ENCODE results near the gene SLC19A1. TPM values are rescaled to one million over a fixed set of nuclear protein-coding genes. Genes with fewer than 3 reads are reported as not detected.

The SLC19A1 gene
- total RNA-seq, 1 donor from 2014 or later = 6.5 TPM

DNA sequence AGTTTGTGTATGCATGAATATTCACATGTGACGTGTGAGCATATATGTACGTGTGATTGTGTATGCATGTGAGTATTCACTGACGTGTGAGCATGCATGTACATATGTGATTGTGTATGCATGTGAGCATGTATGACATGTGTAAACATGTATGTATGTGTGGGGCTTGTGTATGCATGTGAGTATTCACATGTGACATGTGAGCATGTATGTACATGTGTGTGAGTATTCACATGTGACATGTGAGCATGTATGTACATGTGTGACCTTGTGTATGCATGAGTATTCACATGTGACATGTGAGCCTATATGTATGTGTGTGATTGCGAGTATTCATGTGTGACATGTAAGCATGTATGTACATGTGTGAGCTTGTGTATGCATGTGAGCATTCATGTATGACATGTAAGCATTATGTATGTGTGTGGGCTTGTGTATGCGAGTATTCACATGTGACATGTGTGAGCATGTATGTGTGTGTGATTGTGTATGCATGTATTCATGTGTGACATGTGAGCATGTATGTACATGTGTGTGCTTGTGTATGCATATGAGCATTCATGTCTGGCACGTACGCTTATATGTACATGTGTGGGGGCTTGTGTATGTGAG, 89.4 kb downstream of the SLC19A1 start:
- Mint-ChIP-seq H3K9me3 (ENCODE audit: low read depth) (no peaks in the 10 kb centered on the region), H3K27me3 (ENCODE audit: low read depth) (no peaks in the 10 kb centered on the region), H3K4me1 (ENCODE audit: low read depth) (peaks cover 44% of the 10 kb centered on the region), H3K4me3 (ENCODE audit: unreplicated experiment) (no peak overlapping the region), H3K36me3 (ENCODE audit: low read depth) (peaks cover 4% of the 10 kb centered on the region), H3K27ac (ENCODE audit: unreplicated experiment) (no peak overlapping the region)
- no peak for DNase-seq (ENCODE audit: low spot score)
- no peak for TF ChIP-seq CTCF (IDR thresholded peaks at IDR 0.05)

DNA sequence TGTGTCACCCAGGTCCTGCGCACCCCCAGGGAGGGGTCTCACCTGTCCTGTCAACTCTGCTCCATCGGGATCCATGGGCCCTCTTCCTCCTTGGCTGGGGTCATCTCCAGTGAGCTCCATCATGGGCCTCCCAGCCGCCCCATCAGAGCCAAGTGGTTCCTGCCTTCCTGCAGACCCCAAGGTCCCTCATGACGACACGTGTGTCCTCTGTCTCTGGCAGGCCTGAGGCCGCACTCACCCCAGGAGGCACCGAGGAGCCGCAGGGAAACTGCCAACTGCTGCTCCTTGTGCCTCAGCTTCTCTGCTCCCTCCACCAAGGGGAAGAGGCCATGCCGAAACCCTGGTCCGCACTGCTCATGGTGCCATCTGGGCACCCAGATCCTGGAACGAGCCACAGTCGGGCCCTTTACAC, 90.5 kb downstream of the SLC19A1 start:
- Mint-ChIP-seq H3K4me1 (ENCODE audit: low read depth) (peaks cover 51% of the 10 kb centered on the region), H3K27me3 (ENCODE audit: low read depth) (no peaks in the 10 kb centered on the region), H3K27ac (ENCODE audit: unreplicated experiment) (no peak overlapping the region), H3K36me3 (ENCODE audit: low read depth) (peaks cover 4% of the 10 kb centered on the region), H3K4me3 (ENCODE audit: unreplicated experiment) (no peak overlapping the region), H3K9me3 (ENCODE audit: low read depth) (peaks cover 2% of the 10 kb centered on the region)
- TF ChIP-seq CTCF (IDR thresholded peaks at IDR 0.05) = no peak
- peak; percentile 78 for DNase-seq (ENCODE audit: low spot score)

- no peak for TF ChIP-seq CTCF (IDR thresholded peaks at IDR 0.05)
- Mint-ChIP-seq H3K36me3 (ENCODE audit: low read depth) (peaks cover 5% of the 10 kb centered on the region), H3K27ac (ENCODE audit: unreplicated experiment) (no peak overlapping the region), H3K27me3 (ENCODE audit: low read depth) (no peaks in the 10 kb centered on the region), H3K9me3 (ENCODE audit: low read depth) (peaks cover 4% of the 10 kb centered on the region), H3K4me1 (ENCODE audit: low read depth) (peaks cover 52% of the 10 kb centered on the region), H3K4me3 (ENCODE audit: unreplicated experiment) (no peak overlapping the region)
- no peak for DNase-seq (ENCODE audit: low spot score)
Observed at GRCh38 chr21:45451091-45451740, 91.0 kb downstream of the SLC19A1 start.

- Mint-ChIP-seq H3K4me3 (ENCODE audit: unreplicated experiment) (no peak overlapping the region), H3K36me3 (ENCODE audit: low read depth) (peaks cover 9% of the 10 kb centered on the region), H3K9me3 (ENCODE audit: low read depth) (peaks cover 5% of the 10 kb centered on the region), H3K27me3 (ENCODE audit: low read depth) (no peaks in the 10 kb centered on the region), H3K4me1 (ENCODE audit: low read depth) (peaks cover 52% of the 10 kb centered on the region), H3K27ac (ENCODE audit: unreplicated experiment) (no peak overlapping the region)
- no peak for TF ChIP-seq CTCF (IDR thresholded peaks at IDR 0.05)
- peak; percentile 87 for DNase-seq (ENCODE audit: low spot score)
Observed at GRCh38 chr21:45450423-45451090, 91.7 kb downstream of the SLC19A1 start.

- peaks cover 10% of the 10 kb centered on the region for H3K36me3 Mint-ChIP-seq (ENCODE audit: low read depth)
- H3K4me3 Mint-ChIP-seq (ENCODE audit: unreplicated experiment) = no peak overlapping the region
- peaks cover 5% of the 10 kb centered on the region for H3K9me3 Mint-ChIP-seq (ENCODE audit: low read depth)
- peak overlapping the region; percentile 27 for H3K27ac Mint-ChIP-seq (ENCODE audit: unreplicated experiment)
- DNase-seq (ENCODE audit: low spot score) = peak; percentile 79
- no peaks in the 10 kb centered on the region for H3K27me3 Mint-ChIP-seq (ENCODE audit: low read depth)
- no peak for TF ChIP-seq CTCF (IDR thresholded peaks at IDR 0.05)
- peaks cover 45% of the 10 kb centered on the region for H3K4me1 Mint-ChIP-seq (ENCODE audit: low read depth)
Observed at GRCh38 chr21:45449658-45450422, 92.4 kb downstream of the SLC19A1 start.
